ENCODE measurements around the gene CCDC13.
A peak's percentile ranks its signal among the peaks of the same experiment; 100 is the strongest.

Gene CCDC13

DNA sequence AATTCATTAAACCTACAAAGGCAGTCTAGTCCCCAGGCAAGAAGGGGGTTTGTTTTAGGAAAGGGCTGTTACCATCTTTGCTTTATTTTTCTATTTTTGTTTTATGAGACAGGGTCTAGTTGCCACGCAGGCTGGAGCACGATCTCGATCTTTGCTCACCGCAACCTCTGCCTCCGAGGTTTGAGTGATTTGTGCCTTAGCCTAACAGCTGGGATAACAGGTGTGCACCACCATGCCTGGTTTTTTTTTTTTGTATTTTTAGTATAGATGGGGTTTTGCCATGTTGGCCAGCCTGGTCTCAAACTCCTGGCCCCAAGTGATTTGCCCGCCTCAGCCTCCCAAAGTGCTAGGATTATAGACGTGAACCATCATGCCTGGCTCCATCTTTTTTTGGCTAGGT lies 26.3 kb upstream of the CCDC13 start:
- no peak for DNase-seq

GRCh38 chr3:42796332-42796885 lies 23.4 kb upstream of the CCDC13 start:
- DNase-seq, result no peak

DNA sequence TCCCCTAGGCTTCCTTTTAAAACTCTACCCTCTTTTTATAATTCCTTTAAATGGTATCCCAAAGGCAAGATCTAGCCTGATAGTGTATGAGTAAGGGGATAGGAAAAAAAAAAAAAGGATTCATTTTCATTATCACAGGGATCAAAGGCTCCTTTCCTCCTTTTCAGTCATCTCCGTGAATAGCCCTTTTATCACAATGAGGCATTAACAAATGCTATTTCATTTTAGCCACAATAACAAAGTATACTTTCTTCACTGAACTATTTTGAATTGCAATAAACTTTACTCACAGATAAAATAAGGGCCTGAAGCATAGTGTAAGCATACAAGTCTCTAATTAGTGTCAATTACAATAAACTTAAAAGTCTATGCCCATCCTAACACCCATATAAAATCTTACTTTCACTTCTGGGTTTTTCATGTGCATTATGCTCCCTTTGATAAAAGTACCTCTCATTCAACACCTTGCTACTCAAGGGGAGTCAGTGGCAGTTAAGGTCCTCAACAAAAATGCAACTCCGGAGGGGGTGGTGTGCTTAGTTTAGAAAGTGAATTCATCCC lies 22.6 kb upstream of the CCDC13 start:
- DNase-seq, result no peak

DNA sequence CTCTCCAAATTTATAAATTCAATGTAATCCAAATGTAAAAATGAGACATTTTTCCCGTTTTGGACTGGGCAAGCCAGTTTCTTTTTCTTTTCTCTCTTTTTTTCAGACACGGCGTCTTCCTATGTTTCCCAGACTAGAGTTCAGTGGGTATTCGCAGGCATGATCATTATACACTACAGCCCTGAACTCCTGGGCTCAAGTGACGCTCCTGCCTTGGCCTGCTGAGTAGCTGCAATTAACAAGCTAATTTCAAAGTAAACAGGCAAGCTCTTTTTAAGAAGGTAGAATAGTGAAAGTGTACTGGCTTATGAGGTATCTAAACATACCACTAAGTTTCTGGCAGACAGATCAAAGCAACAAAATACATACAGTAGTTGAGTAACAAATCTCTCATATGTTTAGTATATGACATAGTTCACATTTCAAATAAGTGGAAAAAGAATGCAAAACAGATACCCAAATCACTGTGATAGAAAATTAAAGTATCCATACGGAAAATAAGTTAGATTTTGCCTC lies 17.7 kb upstream of the CCDC13 start:
- no peak for DNase-seq

GRCh38 chr3:42786631-42787030 lies 13.6 kb upstream of the CCDC13 start:
- DNase-seq, result no peak

DNA sequence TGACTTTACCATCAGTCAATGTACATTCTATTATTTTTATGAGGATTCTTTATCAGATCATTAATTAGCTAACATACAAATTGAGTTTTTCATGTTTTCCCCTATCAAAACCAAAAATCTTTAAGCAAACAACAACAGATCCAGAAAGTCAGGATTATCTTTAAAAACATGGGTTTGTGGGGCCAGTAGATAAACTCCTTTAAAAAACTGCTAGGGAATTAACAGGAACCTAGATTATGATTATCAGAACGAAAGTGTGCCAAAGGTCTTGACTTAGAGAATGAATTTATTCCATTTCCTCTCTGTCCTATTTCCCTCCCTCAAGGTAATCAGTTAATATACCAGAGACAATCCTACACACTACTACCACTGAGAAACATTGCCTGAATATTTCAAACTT lies 13.2 kb upstream of the CCDC13 start:
- DNase-seq, result no peak

- DNase-seq, result peak; percentile 10
These were observed 8.0 kb upstream of the CCDC13 start for GRCh38 chr3:42780892-42781700.

DNA sequence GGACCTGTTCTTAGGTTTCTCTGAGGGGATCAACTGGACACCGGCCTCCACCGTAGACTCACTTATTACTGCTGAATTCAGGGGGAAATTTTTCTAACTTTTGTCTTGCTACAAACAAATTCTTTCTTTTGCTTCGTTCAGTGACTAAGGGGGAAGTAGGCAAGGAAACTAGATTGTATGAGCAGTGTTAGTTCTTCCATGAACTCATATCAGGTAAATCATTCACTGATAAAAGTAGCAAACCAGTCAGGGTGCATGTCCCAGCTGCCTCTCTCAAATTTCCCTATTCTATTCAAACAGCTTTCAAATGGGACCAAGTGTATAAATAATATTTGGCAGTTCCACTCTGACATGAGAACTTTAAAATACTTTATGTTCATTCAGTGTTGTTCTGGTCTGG lies 7.3 kb upstream of the CCDC13 start:
- no peak for DNase-seq

DNA sequence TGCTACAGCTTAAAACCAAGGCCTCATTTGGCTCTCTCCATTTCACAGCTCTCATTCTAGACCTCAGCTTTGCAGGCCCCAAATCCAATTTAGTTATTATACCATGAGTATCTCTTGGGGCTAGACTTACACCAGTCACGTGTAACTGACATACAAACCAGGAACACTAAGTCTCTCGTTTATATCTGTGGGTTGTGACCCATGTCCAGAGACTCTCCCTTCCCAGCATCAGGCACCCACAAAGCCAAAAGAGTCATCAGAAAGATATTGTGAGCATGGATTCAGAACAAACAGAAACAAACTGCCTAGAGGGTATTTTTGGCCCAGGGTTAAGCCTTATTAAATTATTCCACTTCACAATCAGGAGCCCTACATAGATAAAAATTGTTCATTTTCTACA lies 5.6 kb upstream of the CCDC13 start:
- no peak for DNase-seq

GRCh38 chr3:42773409-42773751 lies 327 bp upstream of the CCDC13 start:
- DNase-seq, result no peak

- no peak for DNase-seq
These were observed 1.8 kb downstream of the CCDC13 start for GRCh38 chr3:42771271-42771670.

DNA sequence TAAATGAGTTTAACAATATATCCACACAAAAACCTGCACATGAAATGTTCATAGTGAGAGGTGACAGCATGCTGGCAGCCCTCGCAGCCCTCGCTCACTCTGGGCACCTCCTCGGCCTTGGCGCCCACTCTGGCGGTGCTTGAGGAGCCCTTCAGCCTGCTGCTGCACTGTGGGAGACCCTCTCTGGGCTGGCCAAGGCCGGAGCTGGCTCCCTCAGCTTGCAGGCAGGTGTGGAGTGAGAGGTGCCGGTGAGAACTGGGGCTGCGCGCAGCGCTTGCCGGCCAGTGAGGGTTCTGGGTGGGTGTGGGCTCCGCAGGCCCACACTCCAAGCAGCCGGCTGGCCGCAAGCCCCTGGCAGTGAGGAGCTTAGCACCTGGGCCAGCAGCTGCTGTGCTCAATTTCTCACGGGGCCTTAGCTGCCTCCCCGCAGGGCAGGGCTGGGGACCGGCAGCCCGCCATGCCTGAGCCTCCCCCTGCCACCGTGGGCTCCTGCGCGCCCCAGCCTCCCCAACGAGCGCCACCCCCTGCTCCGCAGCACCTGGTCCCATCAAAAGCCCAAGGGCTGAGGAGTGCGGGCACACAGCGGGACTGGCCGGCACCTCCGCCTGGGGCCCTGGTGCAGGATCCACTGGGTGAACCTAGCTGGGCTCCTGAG lies 3.4 kb downstream of the CCDC13 start:
- no peak for DNase-seq

GRCh38 chr3:42764561-42765295 lies 8.3 kb downstream of the CCDC13 start:
- no peak for DNase-seq

DNA sequence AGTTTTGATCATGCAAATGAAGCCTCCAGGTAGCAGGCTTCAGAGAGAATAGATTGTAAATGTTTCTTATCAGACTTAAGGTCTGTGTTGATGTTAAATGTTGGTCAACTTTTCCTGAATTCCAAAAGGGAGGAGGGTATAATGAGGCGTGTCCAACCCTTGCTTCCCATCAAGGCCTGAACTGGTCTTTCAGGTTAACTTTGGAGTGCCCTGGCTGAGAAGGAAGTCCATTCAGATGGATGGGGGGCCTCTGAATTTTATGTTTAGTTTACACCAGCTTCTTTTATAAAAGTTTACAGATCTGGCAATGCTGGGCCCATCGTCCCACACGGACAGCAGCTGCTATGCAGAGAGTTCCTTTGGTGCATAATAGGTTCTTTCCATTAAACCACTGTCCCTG lies 8.9 kb downstream of the CCDC13 start:
- no peak for DNase-seq

DNA sequence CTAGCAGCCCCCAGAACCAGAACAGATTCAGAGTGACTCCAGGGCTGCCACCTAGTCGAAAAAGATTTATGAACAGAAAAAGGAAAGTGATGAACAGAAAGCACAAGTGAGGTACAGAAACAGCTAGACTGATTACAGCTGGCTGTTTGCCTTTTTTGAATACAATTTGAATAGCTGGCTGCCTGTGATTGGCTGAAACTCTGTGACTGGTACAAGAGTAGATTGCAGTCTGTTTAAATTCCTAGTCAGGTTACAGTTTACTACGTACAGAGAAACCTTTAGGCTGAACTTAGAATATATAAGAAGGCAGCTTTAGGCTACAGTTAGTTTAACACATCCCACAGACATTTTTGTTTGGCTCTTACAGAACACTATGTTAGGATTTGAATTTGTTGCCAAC lies 10.0 kb downstream of the CCDC13 start:
- DNase-seq, result no peak

- no peak for DNase-seq
These were observed 10.9 kb downstream of the CCDC13 start for GRCh38 chr3:42762046-42762724.

DNA sequence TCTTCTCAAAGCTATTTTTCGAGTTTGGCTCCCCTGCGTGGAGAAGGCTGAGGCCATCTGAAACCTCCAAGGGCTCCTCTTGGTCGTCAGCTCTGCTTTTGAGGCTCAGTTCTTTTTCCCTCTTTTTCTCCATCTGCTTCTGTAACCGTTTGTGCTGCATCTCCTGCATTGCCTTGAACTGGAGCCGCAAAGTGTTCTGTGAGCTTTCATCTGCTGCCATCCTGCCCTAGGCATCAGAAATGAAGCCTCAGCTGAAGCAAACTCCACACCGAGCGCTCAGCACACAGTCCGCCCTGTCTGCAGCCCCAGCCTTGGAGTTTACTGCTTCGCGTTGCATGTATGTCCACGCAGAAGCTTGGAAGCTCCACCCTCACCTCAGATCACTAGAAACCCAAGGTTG lies 14.9 kb downstream of the CCDC13 start:
- DNase-seq, result no peak

DNA sequence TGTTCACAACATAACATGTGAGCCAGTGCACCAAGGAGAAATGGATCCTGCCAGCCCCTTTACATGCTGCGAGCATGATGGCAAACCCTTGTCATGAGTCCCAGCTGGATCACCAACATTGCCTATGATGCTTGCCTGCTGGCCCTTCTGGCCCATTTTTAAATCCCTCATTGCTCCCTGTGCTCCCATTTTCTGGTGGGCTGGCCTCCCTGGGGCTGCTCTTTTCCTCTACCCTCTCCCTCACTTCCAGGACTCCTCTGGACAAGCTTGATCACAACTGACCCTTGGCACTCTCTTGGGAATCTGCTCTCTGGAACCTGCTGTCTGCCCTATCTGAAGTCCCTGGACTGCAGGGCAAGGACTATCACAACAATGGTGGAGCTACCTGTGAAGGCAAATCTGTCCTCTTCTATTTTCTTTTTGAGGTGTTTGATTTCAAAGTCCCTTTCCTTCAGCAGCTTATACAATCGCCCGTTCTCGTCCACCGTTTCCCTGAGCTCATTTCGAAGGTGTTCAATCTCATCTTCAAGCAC lies 16.3 kb downstream of the CCDC13 start:
- DNase-seq, result no peak

DNA sequence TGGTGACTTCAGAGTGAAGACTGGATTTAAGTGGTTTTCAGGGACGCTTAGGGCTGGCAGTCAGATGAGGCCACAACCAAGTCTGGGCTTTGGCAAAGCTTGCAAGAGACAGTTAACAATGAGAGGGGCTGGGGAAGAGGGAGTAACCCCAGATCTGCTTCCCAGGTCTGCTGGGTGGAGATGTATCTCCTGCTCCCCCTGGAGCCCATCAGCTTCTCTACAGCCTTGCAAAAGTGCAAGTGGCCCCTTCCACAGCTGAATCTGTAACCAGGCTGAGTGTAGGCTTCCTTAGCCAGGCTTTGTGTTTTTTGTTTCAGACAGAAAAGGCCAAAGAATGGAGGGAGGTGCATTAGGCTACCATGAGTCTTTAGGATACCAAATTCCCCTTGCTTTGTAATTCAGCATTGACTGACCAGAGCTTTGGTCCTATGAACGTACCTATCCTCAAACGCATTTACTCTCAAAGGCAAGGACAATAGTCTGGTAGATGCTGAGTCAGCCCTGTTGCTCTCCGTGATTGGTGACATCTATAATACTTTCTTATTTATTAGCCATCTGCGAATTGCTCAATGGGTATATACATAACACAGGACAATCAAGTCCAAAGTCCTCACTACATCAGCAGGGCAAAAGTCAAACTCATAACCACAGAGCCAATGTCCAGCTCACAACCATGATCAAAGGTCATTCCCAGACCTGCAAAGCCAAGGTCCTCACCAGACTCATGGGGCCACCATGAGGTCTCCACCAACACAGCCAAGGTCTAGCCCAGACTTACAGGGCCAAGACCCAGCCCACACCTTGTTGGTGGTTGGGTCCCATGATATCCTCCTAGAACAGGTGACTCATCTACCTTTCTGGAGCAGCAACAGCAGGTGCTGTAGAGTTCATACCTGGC lies 17.1 kb downstream of the CCDC13 start:
- no peak for DNase-seq

DNA sequence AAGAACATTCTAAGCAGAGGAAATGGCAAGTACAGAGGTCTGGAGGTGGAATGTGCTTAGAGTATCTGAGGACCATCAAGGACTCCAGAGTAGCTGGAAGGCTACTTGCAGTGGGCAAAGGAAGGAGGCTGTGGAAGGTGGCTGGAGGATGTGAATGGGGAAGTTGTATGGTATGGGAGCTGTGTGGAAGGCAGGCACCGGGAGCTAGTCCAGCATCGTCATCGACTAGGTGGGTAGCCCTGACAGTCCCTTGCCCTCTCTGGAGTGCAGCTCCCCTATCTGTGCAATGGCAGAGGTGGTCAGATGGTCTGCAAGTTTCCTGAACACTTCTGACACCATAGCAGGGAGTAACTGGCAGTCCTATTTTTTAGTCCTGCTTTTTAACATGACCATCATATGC lies 19.3 kb downstream of the CCDC13 start:
- no peak for DNase-seq

DNA sequence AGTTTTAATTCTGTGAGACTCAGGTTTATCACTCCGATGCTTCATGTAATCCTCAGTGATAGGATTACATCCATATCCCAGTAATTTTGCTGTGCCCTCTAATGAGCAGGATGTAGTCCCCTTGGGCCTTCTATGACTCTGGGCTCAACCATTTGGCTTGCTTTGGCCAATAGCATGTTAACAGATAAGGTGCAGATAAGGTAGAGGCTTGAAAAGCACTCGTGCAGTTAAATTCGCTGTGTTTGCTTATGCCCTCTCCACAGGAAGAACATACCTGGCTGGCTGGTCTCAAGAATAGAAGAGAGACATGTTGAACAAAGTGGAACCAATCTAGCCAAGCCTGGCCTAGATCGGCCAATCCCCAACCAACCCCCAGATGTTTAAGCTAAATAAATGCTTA lies 20.1 kb downstream of the CCDC13 start:
- DNase-seq, result no peak

All from NCI-H774 (cell line).